Esophagus squamous epithelium (tissue), 4 donors: ENCODE data around the gene PRKN.

ENCODE experiments used
- POLR2A ChIP-seq, 4 donors: fragments of 450-650 bp; IDR thresholded peaks; one replicate each; pipeline ENCODE4 v1.6.1; 2017; ENCODE audit warnings: antibody characterized with exemption in 4 of 4, mild to moderate bottlenecking in 4 of 4, moderate library complexity in 3 of 4
- TF ChIP-seq, protein P1 (sequence below), 6 experiments: fragments of 450-650 bp in 4 of 6; fragments of 200-600 bp in 2 of 6; sonication (generic) in 2 of 6; IDR thresholded peaks; one replicate each; pipeline ENCODE4 v1.5.1; 2016 to 2019; ENCODE audit warnings: antibody characterized with exemption in 6 of 6, mild to moderate bottlenecking in 4 of 6, moderate library complexity in 4 of 6

DNA sequence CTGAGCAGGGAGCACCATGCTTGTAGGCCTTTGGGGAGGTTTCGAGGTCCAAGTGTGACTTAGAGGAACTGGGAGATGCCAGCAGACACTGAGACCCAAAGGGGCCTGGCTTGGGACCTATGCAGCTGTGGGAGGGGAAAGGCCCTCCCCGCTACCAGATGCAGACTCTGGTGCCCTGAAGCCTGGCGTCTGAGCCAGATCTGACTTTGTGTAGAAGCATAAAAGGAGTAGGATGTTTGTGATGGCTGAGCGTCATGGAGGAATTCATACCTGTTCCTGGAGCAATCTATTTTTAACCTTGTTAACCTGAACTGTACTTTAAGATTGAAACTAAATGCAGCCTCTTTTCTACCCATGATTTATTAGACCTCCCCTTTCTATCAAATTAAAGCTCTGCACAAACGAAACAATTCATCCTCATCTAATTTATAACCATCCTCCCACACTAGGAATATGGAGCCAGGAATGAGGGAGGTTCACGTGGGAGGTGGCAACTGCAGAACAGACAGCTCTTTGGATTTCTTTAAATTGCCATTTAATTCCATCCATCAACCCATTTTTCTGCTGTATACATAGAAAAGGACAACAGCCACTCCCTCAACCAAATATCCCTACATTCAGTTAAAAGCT, 1281.2 kb downstream of the PRKN start:
- TF ChIP-seq, protein P1, sequence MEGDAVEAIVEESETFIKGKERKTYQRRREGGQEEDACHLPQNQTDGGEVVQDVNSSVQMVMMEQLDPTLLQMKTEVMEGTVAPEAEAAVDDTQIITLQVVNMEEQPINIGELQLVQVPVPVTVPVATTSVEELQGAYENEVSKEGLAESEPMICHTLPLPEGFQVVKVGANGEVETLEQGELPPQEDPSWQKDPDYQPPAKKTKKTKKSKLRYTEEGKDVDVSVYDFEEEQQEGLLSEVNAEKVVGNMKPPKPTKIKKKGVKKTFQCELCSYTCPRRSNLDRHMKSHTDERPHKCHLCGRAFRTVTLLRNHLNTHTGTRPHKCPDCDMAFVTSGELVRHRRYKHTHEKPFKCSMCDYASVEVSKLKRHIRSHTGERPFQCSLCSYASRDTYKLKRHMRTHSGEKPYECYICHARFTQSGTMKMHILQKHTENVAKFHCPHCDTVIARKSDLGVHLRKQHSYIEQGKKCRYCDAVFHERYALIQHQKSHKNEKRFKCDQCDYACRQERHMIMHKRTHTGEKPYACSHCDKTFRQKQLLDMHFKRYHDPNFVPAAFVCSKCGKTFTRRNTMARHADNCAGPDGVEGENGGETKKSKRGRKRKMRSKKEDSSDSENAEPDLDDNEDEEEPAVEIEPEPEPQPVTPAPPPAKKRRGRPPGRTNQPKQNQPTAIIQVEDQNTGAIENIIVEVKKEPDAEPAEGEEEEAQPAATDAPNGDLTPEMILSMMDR (IDR thresholded peaks at IDR 0.05) = no peak
- no peak for TF ChIP-seq POLR2A (IDR thresholded peaks at IDR 0.05)
